Endothelial cell of hepatic sinusoid (primary cell): Measurements from ENCODE around the gene GCK.

Source experiments
- in situ Hi-C: cut with HindIII; loops from 2 replicates; pipeline ENCODE4 v1.10.0; 2017; ENCODE audit warnings: low sequenced_read_pairs

GCK gene

DNA sequence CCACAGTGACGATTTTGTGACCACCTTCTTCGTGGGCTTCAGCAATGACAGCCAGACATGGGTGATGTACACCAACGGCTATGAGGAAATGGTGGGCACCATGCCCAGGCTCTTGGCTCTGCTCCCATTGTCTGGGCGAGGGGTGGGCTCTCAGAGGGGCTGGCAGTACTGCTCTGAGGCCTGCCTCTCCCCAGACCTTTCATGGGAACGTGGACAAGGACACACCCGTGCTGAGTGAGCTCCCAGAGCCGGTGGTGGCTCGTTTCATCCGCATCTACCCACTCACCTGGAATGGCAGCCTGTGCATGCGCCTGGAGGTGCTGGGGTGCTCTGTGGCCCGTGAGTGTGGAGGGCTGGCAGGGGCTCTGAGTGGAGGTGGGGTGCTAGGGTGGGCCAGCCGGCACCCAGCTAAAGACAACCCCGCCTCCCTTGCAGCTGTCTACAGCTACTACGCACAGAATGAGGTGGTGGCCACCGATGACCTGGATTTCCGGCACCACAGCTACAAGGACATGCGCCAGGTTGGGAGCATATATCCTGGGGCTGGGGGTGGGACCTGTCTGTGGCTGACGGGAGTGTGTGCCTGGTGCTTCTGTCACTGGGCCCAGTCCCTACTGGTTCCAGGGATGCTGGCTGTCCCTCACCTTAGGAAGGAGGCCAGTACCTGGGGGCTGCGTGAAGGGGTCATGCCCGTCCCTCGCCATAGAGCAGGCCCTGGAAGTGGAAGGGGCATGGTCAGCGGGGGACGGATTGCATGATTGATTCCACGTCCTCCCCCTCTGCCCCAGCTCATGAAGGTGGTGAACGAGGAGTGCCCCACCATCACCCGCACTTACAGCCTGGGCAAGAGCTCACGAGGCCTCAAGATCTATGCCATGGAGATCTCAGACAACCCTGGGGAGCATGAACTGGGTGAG lies 78.3 kb downstream of the GCK start:
- in situ Hi-C loops: no loop called here

DNA sequence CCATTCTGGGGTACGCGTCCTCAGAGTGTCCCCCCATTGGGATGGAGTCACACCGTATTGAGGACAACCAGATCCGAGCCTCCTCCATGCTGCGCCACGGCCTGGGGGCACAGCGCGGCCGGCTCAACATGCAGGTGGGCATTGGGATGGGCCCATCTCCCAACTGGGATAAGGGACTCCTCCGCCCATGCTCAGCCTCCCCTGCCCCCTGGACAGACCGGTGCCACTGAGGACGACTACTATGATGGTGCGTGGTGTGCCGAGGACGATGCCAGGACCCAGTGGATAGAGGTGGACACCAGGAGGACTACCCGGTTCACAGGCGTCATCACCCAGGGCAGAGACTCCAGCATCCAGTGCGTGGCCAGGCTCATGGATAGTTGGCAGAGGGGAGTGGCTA lies 79.2 kb downstream of the GCK start:
- in situ Hi-C loops: no loop called here

DNA sequence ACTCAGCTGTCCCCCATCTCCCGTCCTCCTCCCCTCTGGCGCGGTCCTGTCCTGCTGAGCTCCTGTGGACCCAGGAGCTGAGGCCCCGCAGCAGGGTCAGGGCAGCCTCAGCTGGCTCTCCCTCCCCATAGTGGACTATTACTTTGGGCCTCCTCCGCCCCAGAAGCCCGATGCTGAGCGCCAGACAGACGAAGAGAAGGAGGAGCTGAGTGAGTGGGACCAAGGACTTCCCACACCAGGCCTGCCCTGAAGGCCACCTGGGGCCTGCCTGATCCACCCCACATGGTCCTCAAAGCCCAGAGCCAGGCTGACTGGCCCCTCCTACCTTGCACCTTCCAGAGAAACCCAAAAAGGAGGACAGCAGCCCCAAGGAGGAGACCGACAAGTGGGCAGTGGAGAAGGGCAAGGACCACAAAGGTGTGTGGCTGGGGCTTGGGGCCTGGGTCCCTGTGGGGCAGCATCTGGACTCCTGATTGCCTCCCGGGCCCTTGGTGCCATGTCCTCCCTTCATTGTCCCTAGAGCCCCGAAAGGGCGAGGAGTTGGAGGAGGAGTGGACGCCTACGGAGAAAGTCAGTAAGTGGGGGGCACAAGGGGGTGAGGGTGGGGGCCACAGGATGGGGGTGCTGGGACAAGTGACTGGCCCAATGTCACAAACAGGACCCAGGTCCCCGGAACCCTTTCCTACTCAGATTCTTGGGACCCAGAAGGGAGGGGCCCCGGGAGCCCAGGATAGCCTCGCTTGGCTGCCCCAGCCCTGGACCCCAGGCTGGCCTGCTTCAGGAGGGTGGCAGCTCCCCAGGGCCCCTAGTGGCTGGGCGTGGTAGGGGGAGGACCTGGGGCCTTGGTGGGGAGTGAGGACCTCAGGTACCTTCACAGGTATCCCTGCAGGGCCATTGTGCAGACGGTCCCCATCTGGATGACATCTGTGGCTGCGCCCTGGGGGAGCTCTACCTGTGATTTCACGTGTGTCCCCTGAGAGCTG lies 80.2 kb downstream of the GCK start:
- in situ Hi-C loops: no loop called here

DNA sequence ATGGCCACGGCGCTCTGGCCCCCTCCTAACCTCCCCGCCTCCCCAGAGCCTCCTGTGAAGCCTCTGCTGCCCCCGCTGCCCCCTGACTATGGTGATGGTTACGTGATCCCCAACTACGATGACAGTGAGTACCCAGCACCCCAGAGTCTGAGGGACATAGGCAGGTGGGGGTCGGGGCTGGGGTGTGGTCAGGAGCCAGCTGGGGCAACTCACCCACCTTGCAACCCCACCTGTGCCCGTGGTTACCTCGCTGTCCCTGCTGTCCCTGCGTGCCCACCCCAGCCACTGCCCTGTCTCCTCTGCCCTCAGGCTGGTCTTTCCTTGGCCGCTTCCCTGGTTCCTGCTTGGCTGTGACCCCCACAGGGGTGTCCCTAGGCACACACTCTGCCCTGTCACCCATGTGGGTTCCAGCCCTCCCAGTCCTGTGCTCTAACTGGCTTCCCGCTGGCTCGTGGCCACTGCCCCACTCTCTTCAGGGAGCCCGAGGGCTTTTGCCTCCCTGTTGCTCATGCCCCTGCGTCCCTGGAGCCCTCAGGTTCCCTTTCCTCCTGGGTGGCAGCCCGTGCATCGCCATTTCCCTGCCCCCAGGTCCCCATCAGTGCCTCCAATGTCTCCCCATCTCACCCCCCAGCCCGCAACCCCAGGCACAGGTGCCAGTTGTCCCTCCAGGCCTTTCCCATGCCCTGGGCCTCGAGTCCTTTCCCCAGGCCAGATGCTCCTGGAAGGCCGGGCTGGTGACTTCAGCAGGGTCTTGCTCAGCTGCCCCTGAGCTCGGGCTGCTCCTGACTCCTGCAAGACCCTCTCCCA lies 81.1 kb downstream of the GCK start:
- in situ Hi-C loops: no loop called here

DNA sequence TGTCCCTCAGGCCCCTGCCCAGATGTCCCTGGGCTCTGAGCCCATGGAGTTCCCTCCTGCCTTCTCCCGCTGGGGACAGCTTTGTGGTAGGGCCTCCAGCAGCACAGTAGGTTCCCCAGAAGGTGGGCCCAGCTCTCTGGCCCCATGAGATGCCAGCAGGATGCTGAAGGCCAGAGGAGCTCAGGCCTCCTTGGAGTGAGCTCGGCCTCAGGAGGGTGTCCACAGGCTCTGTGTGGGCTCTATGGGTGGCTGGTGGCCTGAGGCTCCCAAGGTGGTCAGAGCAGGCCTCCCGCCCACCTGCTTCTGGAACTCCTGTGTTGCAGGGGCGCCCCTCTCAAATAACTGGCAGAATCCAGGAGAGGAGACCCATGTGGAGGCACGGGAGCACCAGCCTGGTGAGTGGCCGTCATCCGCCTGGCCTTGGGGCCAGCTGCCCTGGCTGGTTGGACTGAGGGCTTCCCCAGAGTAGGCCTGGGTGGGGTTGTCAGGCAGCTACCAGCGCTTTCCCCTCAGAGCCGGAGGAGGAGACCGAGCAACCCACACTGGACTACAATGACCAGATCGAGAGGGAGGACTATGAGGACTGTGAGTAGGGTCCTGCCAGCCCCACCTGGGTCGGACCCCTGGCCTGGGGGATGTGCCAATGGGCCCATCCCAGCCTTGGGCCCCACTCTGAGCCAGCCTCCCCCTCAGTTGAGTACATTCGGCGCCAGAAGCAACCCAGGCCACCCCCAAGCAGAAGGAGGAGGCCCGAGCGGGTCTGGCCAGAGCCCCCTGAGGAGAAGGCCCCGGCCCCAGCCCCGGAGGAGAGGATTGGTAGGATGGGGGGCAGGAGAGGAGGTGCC lies 81.9 kb downstream of the GCK start:
- in situ Hi-C loops: no loop called here

DNA sequence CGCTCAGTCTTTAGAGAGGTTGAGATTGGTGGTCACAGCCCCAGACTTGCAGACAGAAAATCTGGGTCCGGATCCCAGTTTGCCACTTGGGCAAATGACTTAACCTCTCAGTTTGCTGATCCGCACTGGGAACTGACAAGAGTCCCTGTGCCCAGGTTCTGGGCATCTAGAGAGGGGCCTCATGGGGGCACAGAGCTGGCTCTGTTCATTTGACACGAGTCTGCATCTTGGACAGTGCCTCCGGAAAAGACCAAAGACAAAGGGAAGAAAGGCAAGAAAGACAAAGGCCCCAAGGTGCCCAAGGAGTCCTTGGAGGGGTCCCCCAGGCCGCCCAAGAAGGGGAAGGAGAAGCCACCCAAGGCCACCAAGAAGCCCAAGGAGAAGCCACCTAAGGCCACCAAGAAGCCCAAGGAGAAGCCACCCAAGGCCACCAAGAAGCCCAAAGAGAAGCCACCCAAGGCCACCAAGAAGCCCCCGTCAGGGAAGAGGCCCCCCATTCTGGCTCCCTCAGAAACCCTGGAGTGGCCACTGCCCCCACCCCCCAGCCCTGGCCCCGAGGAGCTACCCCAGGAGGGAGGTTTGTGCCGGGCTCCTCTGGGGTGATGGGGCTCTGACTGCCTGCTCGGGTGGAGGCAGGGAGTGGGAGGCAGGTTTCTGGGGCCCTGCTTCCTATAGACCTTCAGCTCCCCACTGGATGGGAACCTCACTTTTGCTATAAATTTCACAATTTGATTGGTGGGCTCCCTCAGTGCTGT lies 82.8 kb downstream of the GCK start:
- in situ Hi-C loops: no loop called here

DNA sequence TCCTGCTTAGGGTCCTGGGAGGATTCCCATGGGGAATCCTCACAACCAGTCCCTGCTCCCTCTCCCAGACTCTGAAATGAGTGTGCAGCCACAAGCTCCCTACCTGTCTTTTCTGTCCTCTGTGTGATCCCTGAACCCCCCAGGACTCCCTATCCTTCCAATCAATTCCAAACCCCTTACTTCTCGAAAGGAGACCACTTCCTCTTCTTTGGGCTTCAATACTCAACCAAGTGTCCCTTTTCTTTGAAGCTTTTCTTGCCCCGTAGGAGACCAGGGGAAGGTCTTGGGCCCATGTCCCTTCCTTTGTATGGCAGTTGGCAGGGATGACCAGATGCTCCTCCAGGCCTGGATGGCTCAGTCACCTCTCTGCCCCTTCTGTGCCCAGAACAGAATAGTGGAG lies 83.4 kb downstream of the GCK start:
- in situ Hi-C loops: no loop called here

DNA sequence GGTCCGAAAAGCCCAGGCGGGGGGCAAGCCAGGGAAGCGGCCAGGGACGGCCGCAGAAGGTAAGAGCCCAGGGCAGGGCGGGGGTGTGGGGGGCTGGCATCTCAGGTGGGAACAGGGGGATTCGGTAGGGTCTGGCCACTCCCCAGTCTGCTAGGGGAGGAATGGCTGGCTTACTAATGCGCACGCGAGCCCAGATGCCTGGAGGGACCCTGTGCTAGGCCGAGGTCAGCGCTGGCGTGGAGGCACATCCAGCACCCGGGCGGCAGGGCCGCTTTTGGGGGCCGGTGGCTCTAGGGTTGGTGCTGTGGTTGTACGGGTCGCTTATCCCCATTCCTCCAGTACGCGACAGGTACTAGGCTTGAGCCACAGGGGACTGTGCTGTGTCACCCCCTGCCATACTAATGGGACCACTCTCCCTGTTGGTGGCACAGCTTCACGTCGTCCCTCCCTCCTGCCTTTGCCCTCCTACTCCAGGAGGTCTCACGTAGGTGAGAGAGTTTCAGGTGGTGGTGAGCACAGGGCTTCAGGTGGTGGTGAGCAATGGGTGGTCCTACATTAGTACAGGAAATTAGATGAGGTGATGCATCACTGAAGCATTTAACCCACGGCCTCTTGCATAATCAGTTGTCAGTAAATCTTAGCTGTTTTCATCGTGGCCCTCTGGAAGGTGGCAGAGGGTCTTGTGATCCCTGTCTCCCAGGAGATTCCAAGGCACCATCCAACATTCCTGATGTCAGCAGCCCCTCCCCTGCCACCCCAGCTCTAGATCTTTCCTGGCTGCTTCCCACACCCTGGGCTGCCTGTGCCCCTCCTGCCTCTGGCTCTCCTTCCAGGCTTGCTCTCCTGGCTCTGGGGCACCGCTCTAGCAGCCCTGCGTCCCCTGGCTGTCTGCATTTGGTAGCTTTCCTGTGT lies 84.1 kb downstream of the GCK start:
- in situ Hi-C loops: no loop called here

DNA sequence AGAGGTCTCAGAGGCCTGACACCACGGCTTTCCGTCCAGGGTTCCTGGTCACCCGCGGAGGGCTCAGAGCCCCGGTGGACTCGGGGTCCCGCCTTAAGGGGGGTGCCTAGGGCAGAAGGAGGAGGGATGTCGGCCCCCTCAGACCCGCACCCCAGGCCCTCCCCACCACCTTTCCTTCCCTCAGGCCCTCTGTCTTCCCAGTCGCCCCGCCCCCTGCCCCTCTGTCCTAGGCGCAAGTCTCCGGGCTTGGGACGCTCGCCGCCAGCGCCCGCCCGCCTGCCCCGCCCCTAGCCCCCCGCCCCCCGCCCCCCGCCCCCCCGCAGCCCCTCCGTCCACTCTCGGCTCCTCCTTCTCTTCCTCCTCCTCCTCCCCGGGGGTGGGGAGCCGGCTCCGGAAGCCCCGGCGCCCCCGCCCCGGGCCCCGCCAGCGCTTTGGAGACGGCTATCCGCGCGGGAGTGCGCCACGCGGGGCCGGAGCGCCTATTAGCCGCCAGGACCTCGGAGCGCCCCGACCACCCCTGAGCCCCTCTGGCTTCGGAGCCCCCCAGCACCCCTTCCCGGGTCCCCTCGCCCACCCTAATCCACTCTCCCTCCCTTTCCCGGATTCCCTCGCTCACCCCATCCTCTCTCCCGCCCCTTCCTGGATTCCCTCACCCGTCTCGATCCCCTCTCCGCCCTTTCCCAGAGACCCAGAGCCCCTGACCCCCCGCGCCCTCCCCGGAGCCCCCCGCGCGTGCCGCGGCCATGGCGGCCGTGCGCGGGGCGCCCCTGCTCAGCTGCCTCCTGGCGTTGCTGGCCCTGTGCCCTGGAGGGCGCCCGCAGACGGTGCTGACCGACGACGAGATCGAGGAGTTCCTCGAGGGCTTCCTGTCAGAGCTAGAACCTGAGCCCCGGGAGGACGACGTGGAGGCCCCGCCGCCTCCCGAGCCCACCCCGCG lies 85.0 kb downstream of the GCK start, which contains the start of gene AEBP1:
TSS of gene AEBP1 (plus strand) at position 423 of the 937 bp plus-strand sequence. CDS start at position 744, 321 bp downstream.
- in situ Hi-C loops: no loop called here

DNA sequence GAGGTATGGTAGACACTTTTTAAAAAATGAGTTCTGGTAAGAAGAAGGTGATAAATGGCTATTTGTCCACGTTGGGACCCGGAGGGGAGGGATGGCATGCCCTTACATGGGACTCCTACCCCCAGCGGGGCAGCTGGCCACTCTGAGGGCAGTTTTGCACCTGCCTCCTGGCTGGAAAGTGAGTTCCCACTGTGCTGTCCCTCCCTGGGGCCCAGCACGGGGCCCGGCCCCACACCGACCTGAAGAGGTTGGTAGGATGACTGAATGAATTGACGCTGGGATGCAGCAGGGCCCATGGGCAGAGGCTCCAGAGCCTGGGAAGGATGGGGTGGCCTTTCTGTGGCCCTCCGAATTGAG lies 85.7 kb downstream of the GCK start:
- in situ Hi-C loops: no loop called here

DNA sequence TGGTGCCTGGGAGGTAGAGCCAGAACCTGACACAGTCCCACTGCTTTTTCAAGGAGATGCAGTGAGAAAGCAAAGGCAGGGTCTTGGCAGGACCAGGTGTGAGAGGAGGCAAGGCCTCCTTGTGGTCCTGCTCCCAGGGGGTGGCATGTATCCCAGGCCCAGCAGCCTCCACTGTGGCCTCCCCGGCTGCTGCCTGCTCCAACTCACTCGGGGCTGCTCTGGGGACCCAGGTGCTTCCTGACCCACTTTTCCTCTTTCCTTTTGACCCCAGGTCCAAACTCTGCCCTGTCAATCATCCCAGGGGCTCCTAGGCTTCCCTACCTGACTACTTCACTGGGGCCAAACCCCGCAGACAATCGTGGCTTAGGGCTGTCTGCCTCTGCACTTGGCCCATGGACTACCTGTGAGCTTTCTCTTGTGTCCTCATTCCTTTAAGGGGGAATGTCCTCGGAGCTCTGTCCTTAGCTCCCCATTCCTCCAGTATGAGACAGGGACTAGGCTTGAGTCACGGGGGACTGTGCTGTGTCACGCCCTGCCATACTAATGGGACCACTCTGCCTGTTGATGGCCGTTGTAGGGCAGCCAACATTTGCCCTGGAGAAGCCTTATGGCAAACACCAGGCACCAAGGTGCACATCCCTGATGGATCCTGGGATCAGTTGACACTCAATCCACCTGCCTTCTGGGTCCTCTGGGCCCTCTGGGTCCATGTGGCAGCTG lies 86.2 kb downstream of the GCK start:
- in situ Hi-C loops: no loop called here

DNA sequence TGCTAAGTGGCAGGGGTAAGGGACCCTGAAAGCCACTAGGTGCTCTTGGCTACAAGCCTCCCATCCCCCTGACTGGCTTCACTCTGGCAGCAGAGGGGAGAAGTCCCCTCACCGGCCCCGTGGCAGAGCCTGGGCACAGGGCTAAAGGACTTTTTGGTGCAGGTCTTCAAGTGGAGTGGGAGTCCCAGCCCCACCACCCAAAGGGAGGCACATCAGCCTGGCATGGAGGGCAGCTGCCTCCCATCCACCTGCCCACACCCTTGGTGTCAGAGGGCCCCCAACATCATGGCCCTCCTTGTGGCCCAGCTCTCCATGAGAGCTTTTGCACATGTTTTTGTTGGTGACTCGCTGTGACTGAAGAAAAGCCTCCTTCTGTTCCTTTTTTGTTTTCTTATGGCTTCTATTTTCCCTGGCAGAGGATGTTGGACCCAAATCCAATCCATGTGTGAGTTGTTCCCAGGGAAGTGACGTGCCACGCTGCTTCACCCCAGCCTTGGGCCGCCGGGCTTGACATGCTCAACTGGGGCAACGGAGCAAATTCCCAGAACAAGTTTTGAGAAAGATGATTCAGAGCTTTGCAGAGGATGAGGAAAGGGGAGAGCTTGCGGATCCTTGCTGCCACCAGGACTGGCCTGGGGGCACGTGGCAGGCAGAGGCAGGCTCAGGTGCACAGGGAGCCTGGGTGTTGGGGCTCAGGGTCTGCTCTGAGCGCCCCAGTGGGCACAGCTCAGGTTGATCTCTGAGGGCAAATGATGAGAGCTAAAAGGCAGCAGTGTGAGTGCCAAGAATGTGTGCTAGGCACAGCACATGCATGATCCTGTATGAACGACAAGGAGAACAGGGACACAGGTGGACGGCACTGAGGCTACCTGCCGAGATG lies 87.0 kb downstream of the GCK start:
- in situ Hi-C loops: no loop called here

DNA sequence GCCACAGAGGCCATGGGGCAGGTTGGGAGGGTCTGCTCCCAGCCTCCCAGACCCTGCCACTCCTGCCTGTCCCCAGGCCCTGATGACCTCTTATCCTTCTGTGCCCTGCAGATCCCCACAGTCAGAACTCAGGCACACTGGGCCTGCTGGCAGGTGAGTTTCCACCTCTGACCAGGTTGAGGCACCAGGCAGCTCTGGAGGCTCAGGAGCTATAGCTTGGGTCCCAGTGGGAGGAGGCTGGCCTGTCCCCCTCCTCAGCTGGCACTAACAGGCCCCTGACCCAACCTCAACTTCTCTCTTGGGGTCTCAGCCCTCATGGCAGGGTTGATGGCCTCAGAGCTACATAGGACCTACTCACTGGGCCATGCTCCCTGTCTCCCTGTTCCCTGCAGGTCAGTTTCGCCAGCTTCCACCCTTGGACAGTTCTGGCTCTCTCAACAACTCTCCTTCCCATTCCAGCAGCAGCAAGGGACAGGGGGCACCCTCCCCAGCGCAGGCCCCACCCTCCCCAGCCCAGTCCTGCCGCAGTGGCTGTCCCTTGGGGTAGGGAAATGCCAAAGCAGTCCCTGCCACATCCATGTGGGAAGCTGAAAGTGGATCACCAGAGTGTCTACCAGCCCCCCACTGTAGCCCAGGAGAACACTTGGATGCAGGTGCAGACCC lies 87.8 kb downstream of the GCK start:
- in situ Hi-C loops: no loop called here

DNA sequence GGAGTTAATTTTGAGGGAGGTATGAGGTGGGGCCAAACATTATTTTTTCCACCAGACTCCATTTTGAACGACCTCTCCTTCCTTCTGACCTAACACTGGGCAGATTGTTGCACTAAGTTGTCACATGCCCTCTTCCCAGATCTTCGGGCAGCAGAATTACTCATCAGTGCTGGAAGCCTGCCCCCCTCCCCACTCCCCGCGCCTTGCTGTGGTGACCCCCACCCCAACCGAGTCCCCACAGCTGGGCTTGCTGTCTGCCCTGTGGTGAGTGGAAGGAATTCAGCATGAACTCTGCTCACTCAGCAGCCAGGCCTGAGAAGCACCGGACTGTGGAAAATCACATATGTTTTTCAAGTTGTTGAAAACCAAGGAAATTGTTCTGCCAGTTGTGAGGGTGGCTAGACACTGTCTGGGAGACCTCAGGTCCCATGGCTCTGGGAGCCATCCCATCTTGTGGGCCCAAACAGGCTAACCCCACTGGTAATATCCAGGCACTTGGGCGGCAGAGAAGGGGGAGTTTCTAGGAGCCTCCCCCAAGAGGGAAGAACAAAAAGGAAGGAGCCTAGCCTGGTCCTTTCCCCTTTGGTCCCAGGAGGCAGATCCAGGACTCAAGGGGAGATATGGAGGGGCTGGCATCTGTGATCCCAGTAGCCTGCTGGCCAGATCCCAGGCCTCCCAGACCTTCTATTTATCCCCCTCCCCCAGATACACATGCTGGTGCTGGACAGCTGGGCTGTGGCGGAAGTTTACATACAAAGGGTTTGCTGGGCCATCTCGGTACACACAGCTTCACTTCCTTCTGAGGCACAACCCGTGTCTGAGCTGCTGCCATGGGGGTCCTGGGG lies 88.6 kb downstream of the GCK start:
- in situ Hi-C loops: no loop called here
